Transverse colon (tissue), 3 donors: ENCODE results near the gene SHLD2.
"Not testable (repeated sequence)": the region's sequence is repeated elsewhere in the genome, so short reads cannot be mapped to it uniquely, and the experiment has no call there.

ENCODE experiments used
- POLR2A ChIP-seq: fragments of 450-650 bp; IDR thresholded peaks from one replicate; pipeline ENCODE4 v1.6.1; 2016; ENCODE audit warnings: antibody characterized with exemption, mild to moderate bottlenecking, moderate library complexity
- TF ChIP-seq, protein P1 (sequence below), 5 experiments: fragments of 200-600 bp in 3 of 5; fragments of 450-650 bp in 2 of 5; sonication (generic) in 3 of 5; IDR thresholded peaks; 1 replicate in 2 of 5; 2 replicates in 3 of 5; pipeline ENCODE4 v1.5.1; 2016 to 2017; ENCODE audit warnings: antibody characterized with exemption in 5 of 5, inconsistent platforms in 3 of 5, mild to moderate bottlenecking in 2 of 5, moderate library complexity in 1 of 5

DNA sequence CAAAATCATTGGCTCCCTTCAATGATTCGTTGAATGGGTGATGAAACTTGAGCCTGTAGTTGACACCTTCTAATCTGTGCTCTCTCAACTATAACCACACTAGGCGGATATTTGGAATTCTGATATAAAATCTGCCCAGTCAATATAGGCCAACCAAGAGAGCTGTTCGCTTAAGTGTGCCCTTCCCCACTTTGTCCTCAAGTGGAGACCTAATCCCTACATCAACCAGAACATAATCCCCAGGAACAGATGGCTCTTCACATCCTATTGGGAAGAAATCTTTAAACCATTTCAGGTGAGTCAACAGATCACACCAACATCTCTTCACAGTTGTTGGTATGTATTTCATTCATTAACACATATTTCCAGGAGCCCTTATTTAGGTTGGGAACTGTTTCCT lies 96.8 kb downstream of the SHLD2 start:
- TF ChIP-seq, protein P1, sequence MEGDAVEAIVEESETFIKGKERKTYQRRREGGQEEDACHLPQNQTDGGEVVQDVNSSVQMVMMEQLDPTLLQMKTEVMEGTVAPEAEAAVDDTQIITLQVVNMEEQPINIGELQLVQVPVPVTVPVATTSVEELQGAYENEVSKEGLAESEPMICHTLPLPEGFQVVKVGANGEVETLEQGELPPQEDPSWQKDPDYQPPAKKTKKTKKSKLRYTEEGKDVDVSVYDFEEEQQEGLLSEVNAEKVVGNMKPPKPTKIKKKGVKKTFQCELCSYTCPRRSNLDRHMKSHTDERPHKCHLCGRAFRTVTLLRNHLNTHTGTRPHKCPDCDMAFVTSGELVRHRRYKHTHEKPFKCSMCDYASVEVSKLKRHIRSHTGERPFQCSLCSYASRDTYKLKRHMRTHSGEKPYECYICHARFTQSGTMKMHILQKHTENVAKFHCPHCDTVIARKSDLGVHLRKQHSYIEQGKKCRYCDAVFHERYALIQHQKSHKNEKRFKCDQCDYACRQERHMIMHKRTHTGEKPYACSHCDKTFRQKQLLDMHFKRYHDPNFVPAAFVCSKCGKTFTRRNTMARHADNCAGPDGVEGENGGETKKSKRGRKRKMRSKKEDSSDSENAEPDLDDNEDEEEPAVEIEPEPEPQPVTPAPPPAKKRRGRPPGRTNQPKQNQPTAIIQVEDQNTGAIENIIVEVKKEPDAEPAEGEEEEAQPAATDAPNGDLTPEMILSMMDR (IDR thresholded peaks at IDR 0.05): not testable (repeated sequence)
- not testable (repeated sequence) for TF ChIP-seq POLR2A
